ENCODE data around the gene GCSH. TPM values are rescaled to one million over a fixed set of nuclear protein-coding genes. Genes with fewer than 3 reads are reported as not detected.

Gene GCSH
- total and polyA plus RNA-seq, 2 experiments from 2014 or later: 15.8 to 78.9 TPM

DNA sequence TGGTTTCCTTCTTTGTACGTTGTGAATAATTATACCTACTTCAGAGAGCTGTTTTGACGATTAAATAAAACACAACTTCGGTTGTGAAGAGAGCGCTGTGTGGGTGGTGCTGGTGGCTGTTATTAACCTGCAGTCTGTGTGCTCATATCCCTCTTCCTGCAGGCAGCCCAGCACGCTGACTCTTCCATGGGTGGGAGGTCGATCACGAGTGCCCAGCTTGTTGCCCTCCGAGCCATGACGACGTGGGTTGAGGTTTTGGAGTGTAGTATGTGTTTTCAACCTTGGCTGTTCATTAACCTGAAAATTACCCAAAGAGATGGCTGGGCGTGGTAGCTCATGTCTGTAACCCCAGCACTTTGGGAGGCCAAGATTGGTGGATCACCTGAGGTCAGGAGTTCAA, 11.3 kb upstream of the GCSH start:
- H3K4me1 ChIP-seq (ENCODE audit: low read depth): no peaks in the 10 kb centered on the region
- TF ChIP-seq, protein P1, sequence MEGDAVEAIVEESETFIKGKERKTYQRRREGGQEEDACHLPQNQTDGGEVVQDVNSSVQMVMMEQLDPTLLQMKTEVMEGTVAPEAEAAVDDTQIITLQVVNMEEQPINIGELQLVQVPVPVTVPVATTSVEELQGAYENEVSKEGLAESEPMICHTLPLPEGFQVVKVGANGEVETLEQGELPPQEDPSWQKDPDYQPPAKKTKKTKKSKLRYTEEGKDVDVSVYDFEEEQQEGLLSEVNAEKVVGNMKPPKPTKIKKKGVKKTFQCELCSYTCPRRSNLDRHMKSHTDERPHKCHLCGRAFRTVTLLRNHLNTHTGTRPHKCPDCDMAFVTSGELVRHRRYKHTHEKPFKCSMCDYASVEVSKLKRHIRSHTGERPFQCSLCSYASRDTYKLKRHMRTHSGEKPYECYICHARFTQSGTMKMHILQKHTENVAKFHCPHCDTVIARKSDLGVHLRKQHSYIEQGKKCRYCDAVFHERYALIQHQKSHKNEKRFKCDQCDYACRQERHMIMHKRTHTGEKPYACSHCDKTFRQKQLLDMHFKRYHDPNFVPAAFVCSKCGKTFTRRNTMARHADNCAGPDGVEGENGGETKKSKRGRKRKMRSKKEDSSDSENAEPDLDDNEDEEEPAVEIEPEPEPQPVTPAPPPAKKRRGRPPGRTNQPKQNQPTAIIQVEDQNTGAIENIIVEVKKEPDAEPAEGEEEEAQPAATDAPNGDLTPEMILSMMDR (IDR thresholded peaks at IDR 0.05; ENCODE audit: low read depth, low read length): no peak
- peaks cover 24% of the 10 kb centered on the region for H3K27me3 ChIP-seq
- H3K4me3 ChIP-seq: no peak overlapping the region
- no peak overlapping the region for H3K27ac ChIP-seq
- DNase-seq (ENCODE audit: low read depth in 1 of 2, low spot score in 1 of 2): no peak
- no peaks in the 10 kb centered on the region for H3K9me3 ChIP-seq (ENCODE audit: low read depth)
- H3K36me3 ChIP-seq: no peaks in the 10 kb centered on the region

DNA sequence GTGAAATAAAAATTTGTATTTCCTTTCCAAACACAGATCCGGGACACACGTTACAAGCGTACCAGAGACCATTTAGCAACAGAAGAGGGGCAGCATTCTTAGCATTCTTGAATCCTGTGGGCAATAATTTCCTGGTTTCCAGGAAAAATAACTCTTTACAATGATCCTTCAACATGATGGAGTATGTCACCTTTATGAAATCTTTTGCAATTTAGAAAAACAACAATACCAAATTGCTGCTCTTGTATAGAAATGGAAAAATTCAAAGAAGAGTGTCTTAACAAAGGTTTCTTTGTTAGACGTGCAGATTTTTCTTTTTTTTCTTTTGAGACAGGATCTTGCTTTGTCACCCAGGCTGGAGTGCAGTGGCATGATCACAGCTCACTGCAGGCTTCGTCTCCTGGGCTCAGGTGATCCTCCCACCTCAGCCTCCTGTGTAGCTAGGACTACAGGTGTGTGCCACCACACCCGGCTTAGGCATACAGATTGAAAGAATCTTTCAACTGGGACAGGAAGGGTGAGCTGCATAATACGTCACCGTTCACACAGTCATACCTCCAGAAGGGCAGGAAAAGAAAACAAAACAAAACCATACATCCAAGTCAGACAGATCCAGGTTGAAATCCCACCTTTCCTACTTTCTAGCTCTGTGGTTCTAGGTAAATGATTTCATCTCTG, 10.8 kb upstream of the GCSH start:
- no peak overlapping the region for H3K4me3 ChIP-seq
- H3K27me3 ChIP-seq: peaks cover 18% of the 10 kb centered on the region
- DNase-seq (ENCODE audit: low read depth in 1 of 2, low spot score in 1 of 2): peak in 1 of 2 donors; percentile 10
- H3K9me3 ChIP-seq (ENCODE audit: low read depth): no peaks in the 10 kb centered on the region
- no peak overlapping the region for H3K27ac ChIP-seq
- TF ChIP-seq, protein P1 (IDR thresholded peaks at IDR 0.05; ENCODE audit: low read depth, low read length): no peak
- no peaks in the 10 kb centered on the region for H3K36me3 ChIP-seq
- no peaks in the 10 kb centered on the region for H3K4me1 ChIP-seq (ENCODE audit: low read depth)

DNA sequence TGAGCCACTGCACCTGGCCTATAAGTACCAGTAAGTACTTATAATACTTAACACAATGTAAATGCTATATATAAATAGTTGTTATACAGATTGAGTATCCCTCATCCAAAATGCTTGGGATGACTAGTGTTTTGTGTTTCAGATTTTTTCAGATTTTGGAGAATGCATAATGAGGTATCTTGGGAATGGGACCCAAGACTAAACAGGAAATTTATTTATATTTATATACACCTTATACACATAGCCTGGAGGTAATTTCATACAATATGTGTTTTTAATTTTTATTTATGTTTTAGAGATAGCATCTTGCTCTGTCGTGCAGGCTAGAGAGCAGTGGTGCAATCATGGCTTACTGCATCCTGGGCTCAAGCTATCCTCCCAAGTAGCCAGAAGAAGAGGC, 9.8 kb upstream of the GCSH start:
- TF ChIP-seq, protein P1 (IDR thresholded peaks at IDR 0.05; ENCODE audit: low read depth, low read length): no peak

GRCh38 chr16:81101702-81102101, 5.5 kb upstream of the GCSH start:
- DNase-seq (ENCODE audit: low read depth in 1 of 2, low spot score in 1 of 2): no peak
- H3K36me3 ChIP-seq: no peaks in the 10 kb centered on the region
- no peaks in the 10 kb centered on the region for H3K27me3 ChIP-seq
- no peaks in the 10 kb centered on the region for H3K9me3 ChIP-seq (ENCODE audit: low read depth)
- H3K4me1 ChIP-seq (ENCODE audit: low read depth): no peaks in the 10 kb centered on the region
- H3K27ac ChIP-seq: no peak overlapping the region
- H3K4me3 ChIP-seq: no peak overlapping the region
- TF ChIP-seq, protein P1 (IDR thresholded peaks at IDR 0.05; ENCODE audit: low read depth, low read length): no peak

More for the DNA sequence above, 9.8 kb upstream of the GCSH start:
- H3K4me3 ChIP-seq: no peak overlapping the region
- DNase-seq (ENCODE audit: low read depth in 1 of 2, low spot score in 1 of 2): no peak
- no peaks in the 10 kb centered on the region for H3K9me3 ChIP-seq (ENCODE audit: low read depth)
- no peaks in the 10 kb centered on the region for H3K4me1 ChIP-seq (ENCODE audit: low read depth)
- H3K36me3 ChIP-seq: no peaks in the 10 kb centered on the region
- H3K27me3 ChIP-seq: peaks cover 14% of the 10 kb centered on the region
- no peak overlapping the region for H3K27ac ChIP-seq

DNA sequence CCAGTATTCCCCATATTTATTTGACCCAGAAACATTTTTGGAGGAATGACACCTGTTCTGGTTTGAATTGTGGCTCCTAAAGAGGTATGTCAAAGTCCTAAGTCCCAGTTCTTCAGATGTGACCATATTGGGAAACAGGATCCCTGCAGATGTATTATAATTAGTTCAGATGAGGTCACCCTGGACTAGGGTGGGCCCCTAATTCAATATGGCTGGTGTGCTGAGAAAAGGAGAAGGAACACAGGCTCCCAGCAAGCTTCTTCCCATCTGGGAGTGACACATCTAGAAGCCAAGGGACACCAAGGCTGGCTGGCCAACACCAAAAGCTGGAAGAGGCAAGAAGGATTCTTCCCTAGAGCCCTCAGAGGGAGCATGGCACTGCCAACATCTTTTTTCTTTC, 3.8 kb upstream of the GCSH start:
- H3K36me3 ChIP-seq: no peaks in the 10 kb centered on the region
- H3K27me3 ChIP-seq: no peaks in the 10 kb centered on the region
- no peak overlapping the region for H3K27ac ChIP-seq
- H3K4me1 ChIP-seq (ENCODE audit: low read depth): no peaks in the 10 kb centered on the region
- H3K4me3 ChIP-seq: no peak overlapping the region
- no peak for DNase-seq (ENCODE audit: low read depth in 1 of 2, low spot score in 1 of 2)
- H3K9me3 ChIP-seq (ENCODE audit: low read depth): no peaks in the 10 kb centered on the region
- TF ChIP-seq, protein P1 (IDR thresholded peaks at IDR 0.05; ENCODE audit: low read depth, low read length): no peak
